HL-60 (cell line): Measurements from ENCODE around the gene C20orf204.

Experiments used
- DNase-seq, 2 experiments: peaks; one replicate each; pipeline ENCODE4 v3.0.0-alpha.2; 2010 to 2020; ENCODE audit warnings: low read depth in 1 of 2, low spot score in 1 of 2
- H3K27ac ChIP-seq: fragments of 250-450 bp; sonication (Bioruptor Pico); replicated peaks from 2 replicates; pipeline ENCODE4 v1.5.1; 2020; ENCODE audit warnings: mild to moderate bottlenecking, moderate library complexity
- H3K27me3 ChIP-seq: fragments of 250-450 bp; sonication (Bioruptor Pico); 2 replicates; pipeline ENCODE4 v1.5.1; 2021; ENCODE audit warnings: mild to moderate bottlenecking, moderate library complexity; ENCODE audit not compliant: insufficient read depth, poor library complexity, severe bottlenecking
- H3K4me3 ChIP-seq: replicated peaks from 2 replicates; pipeline ENCODE4 v1.5.1; 2011; ENCODE audit warnings: mild to moderate bottlenecking, control low read depth, low read length; ENCODE audit not compliant: insufficient read depth
- GABPA ChIP-seq: IDR thresholded peaks from 2 replicates; pipeline ENCODE4 v1.6.1; 2012; ENCODE audit warnings: low read depth
- POLR2AphosphoS5 ChIP-seq: IDR thresholded peaks from 2 replicates; pipeline ENCODE4 v1.6.1; 2012; ENCODE audit warnings: low read depth
- REST ChIP-seq: IDR thresholded peaks from 2 replicates; pipeline ENCODE4 v1.6.1; 2012; ENCODE audit warnings: low read depth; ENCODE audit not compliant: insufficient replicate concordance
- SPI1 ChIP-seq: IDR thresholded peaks from 2 replicates; pipeline ENCODE4 v1.6.1; 2012; ENCODE audit warnings: low read depth, mild to moderate bottlenecking, borderline replicate concordance
- TF ChIP-seq, protein P1 (sequence below): IDR thresholded peaks from one replicate; pipeline ENCODE4 v1.5.1; 2011; ENCODE audit warnings: low read length, control low read depth, inconsistent platforms; ENCODE audit not compliant: insufficient read depth

The C20orf204 gene

DNA sequence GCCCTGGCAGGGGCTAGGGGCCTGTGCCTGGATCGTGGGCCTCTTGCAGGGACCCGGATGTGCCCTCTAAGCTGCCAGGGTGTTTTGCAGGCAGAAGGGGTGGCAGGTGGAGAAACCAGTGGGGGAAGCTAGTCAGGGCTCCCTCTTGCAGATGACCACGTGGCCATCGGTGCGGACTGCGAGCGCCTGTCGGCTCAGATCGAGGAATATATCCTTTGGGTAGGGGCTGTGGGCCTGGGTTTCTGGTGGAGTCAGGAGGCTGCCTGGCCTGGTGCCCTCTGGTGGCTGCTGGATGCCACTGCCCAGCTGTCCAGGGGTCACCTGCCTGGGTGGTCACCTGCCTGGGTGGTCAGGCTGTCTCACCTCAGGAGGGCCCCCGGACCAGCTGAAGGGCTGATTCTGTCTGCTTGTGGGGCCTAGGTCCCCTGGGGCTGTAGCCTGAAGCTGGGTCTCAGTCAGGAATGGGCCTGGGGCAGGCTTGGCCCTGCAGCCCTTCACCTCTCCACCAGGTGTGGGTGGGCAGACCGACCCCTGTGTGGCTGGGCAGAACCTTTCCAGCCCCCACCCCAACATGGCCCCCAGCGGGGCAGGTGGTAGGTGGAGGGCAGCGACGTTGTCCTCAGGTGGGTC, 33.7 kb downstream of the C20orf204 start:
- Histone ChIP-seq H3K27ac (no peak overlapping the region), H3K27me3 (no peaks in the 10 kb centered on the region), H3K4me3 (no peak overlapping the region)
- no peak for DNase-seq
- TF ChIP-seq REST (no peak), POLR2AphosphoS5 (peak; percentile 45; the same call in 1 of the 2 replicates), GABPA (no peak), SPI1 (no peak)
- TF ChIP-seq, protein P1, sequence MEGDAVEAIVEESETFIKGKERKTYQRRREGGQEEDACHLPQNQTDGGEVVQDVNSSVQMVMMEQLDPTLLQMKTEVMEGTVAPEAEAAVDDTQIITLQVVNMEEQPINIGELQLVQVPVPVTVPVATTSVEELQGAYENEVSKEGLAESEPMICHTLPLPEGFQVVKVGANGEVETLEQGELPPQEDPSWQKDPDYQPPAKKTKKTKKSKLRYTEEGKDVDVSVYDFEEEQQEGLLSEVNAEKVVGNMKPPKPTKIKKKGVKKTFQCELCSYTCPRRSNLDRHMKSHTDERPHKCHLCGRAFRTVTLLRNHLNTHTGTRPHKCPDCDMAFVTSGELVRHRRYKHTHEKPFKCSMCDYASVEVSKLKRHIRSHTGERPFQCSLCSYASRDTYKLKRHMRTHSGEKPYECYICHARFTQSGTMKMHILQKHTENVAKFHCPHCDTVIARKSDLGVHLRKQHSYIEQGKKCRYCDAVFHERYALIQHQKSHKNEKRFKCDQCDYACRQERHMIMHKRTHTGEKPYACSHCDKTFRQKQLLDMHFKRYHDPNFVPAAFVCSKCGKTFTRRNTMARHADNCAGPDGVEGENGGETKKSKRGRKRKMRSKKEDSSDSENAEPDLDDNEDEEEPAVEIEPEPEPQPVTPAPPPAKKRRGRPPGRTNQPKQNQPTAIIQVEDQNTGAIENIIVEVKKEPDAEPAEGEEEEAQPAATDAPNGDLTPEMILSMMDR, result peak; percentile 76

GRCh38 chr20:64070244-64070993, 34.4 kb downstream of the C20orf204 start:
- Histone ChIP-seq H3K4me3 (no peak overlapping the region), H3K27me3 (no peaks in the 10 kb centered on the region), H3K27ac (no peak overlapping the region)
- TF ChIP-seq POLR2AphosphoS5, result no peak; the same call in 1 of the 2 replicates
- TF ChIP-seq, protein P1, result no peak
- no peak for TF ChIP-seq GABPA
- TF ChIP-seq SPI1, result no peak
- no peak for TF ChIP-seq REST
- DNase-seq, result no peak

- Histone ChIP-seq H3K27ac (peak overlapping the region; percentile 29), H3K27me3 (no peaks in the 10 kb centered on the region), H3K4me3 (no peak overlapping the region)
- DNase-seq, result no peak
- no peak for TF ChIP-seq REST
- peak; percentile 77 for TF ChIP-seq POLR2AphosphoS5
Measured at GRCh38 chr20:64071341-64072332, 35.7 kb downstream of the C20orf204 start.
